ENCODE results near the gene RABGAP1L.

The RABGAP1L gene

GRCh38 chr1:174777262-174777661 lies 617.9 kb downstream of the RABGAP1L start:
- Histone ChIP-seq H2AFZ (ENCODE audit: low read length) (no peak overlapping the region), H3K9me3 (ENCODE audit: insufficient read depth, low read depth, low read length) (no peaks in the 10 kb centered on the region), H3K36me3 (ENCODE audit: insufficient read depth, low read length) (no peaks in the 10 kb centered on the region), H3K9ac (ENCODE audit: low read depth, low read length, poor library complexity, severe bottlenecking) (no peak overlapping the region), H4K20me1 (ENCODE audit: insufficient read depth, low read length, poor library complexity, severe bottlenecking) (no peaks in the 10 kb centered on the region), H3K9me2 (replicated peaks; ENCODE audit: low read depth, low read length) (no peaks in the 10 kb centered on the region), H3K27me3 (ENCODE audit: insufficient read depth, low read length, poor library complexity, severe bottlenecking) (no peaks in the 10 kb centered on the region), H3K79me2 (ENCODE audit: insufficient read depth, low read length) (no peaks in the 10 kb centered on the region), H3K4me1 (ENCODE audit: insufficient read depth, low read length, poor library complexity, severe bottlenecking) (no peaks in the 10 kb centered on the region), H3F3A (ENCODE audit: low read depth) (no peaks in the 10 kb centered on the region), H3K4me2 (ENCODE audit: low read depth, low read length, poor library complexity, severe bottlenecking) (no peak overlapping the region), H3K4me3 (ENCODE audit: low read length, poor library complexity, severe bottlenecking) (no peak overlapping the region)
- TF ChIP-seq EZH2phosphoT487 (IDR thresholded peaks at IDR 0.05; ENCODE audit: borderline replicate concordance), result no peak
- TF ChIP-seq, protein P1, sequence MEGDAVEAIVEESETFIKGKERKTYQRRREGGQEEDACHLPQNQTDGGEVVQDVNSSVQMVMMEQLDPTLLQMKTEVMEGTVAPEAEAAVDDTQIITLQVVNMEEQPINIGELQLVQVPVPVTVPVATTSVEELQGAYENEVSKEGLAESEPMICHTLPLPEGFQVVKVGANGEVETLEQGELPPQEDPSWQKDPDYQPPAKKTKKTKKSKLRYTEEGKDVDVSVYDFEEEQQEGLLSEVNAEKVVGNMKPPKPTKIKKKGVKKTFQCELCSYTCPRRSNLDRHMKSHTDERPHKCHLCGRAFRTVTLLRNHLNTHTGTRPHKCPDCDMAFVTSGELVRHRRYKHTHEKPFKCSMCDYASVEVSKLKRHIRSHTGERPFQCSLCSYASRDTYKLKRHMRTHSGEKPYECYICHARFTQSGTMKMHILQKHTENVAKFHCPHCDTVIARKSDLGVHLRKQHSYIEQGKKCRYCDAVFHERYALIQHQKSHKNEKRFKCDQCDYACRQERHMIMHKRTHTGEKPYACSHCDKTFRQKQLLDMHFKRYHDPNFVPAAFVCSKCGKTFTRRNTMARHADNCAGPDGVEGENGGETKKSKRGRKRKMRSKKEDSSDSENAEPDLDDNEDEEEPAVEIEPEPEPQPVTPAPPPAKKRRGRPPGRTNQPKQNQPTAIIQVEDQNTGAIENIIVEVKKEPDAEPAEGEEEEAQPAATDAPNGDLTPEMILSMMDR (conservative IDR thresholded peaks at IDR 0.05; ENCODE audit: low read length), result no peak

GRCh38 chr1:174785510-174785909 lies 626.2 kb downstream of the RABGAP1L start:
- H3K9me2 ChIP-seq (replicated peaks; ENCODE audit: low read depth, low read length), result no peaks in the 10 kb centered on the region
- no peak overlapping the region for H3K4me3 ChIP-seq (ENCODE audit: low read length, poor library complexity, severe bottlenecking)
- TF ChIP-seq, protein P1 (conservative IDR thresholded peaks at IDR 0.05; ENCODE audit: low read length), result no peak
- no peak for TF ChIP-seq EZH2phosphoT487 (IDR thresholded peaks at IDR 0.05; ENCODE audit: borderline replicate concordance)
- no peaks in the 10 kb centered on the region for H3K36me3 ChIP-seq (ENCODE audit: insufficient read depth, low read length)
- H3K4me1 ChIP-seq (ENCODE audit: insufficient read depth, low read length, poor library complexity, severe bottlenecking), result peaks cover 20% of the 10 kb centered on the region
- H3K27me3 ChIP-seq (ENCODE audit: insufficient read depth, low read length, poor library complexity, severe bottlenecking), result no peaks in the 10 kb centered on the region
- no peaks in the 10 kb centered on the region for H3F3A ChIP-seq (ENCODE audit: low read depth)
- no peaks in the 10 kb centered on the region for H4K20me1 ChIP-seq (ENCODE audit: insufficient read depth, low read length, poor library complexity, severe bottlenecking)
- no peak overlapping the region for H2AFZ ChIP-seq (ENCODE audit: low read length)
- no peaks in the 10 kb centered on the region for H3K79me2 ChIP-seq (ENCODE audit: insufficient read depth, low read length)
- H3K9ac ChIP-seq (ENCODE audit: low read depth, low read length, poor library complexity, severe bottlenecking), result no peak overlapping the region
- H3K9me3 ChIP-seq (ENCODE audit: insufficient read depth, low read depth, low read length), result no peaks in the 10 kb centered on the region
- no peak overlapping the region for H3K4me2 ChIP-seq (ENCODE audit: low read depth, low read length, poor library complexity, severe bottlenecking)

DNA sequence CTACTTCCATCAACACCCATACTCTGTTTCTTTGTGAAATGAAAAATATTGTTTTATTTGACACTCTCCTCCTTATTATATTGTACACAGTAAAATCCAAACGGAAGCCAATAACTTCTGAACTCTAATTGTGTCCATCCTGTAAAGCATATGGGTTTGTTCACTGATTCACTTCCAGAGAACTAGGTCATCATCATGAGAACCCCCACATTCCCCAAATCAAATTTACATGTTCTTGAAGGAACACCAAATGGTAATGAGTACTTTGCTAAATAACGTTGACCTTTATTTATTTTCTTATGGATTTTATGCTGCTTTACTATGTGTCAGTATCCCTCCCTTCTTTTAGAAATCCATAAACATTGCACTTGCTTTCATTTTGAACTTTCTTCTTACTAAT lies 627.0 kb downstream of the RABGAP1L start:
- Histone ChIP-seq H3K9me3 (ENCODE audit: insufficient read depth, low read depth, low read length) (no peaks in the 10 kb centered on the region), H3K4me2 (ENCODE audit: low read depth, low read length, poor library complexity, severe bottlenecking) (no peak overlapping the region), H3K4me3 (ENCODE audit: low read length, poor library complexity, severe bottlenecking) (no peak overlapping the region), H3K36me3 (ENCODE audit: insufficient read depth, low read length) (no peaks in the 10 kb centered on the region), H3K4me1 (ENCODE audit: insufficient read depth, low read length, poor library complexity, severe bottlenecking) (peaks cover 22% of the 10 kb centered on the region), H4K20me1 (ENCODE audit: insufficient read depth, low read length, poor library complexity, severe bottlenecking) (no peaks in the 10 kb centered on the region), H3F3A (ENCODE audit: low read depth) (no peaks in the 10 kb centered on the region), H3K9ac (ENCODE audit: low read depth, low read length, poor library complexity, severe bottlenecking) (no peak overlapping the region), H3K79me2 (ENCODE audit: insufficient read depth, low read length) (no peaks in the 10 kb centered on the region), H3K9me2 (replicated peaks; ENCODE audit: low read depth, low read length) (no peaks in the 10 kb centered on the region), H3K27me3 (ENCODE audit: insufficient read depth, low read length, poor library complexity, severe bottlenecking) (no peaks in the 10 kb centered on the region), H2AFZ (ENCODE audit: low read length) (no peak overlapping the region)
- TF ChIP-seq EZH2phosphoT487 (IDR thresholded peaks at IDR 0.05; ENCODE audit: borderline replicate concordance), result no peak
- TF ChIP-seq, protein P1 (conservative IDR thresholded peaks at IDR 0.05; ENCODE audit: low read length), result no peak
